GM21619 (cell line): ENCODE data around the gene COASY.

Experiments used
- ATAC-seq: cut with Tn5 transposase; IDR thresholded peaks from one replicate; pipeline ENCODE4 v1.9.1; 2021; ENCODE audit not compliant: unreplicated experiment

COASY gene

DNA sequence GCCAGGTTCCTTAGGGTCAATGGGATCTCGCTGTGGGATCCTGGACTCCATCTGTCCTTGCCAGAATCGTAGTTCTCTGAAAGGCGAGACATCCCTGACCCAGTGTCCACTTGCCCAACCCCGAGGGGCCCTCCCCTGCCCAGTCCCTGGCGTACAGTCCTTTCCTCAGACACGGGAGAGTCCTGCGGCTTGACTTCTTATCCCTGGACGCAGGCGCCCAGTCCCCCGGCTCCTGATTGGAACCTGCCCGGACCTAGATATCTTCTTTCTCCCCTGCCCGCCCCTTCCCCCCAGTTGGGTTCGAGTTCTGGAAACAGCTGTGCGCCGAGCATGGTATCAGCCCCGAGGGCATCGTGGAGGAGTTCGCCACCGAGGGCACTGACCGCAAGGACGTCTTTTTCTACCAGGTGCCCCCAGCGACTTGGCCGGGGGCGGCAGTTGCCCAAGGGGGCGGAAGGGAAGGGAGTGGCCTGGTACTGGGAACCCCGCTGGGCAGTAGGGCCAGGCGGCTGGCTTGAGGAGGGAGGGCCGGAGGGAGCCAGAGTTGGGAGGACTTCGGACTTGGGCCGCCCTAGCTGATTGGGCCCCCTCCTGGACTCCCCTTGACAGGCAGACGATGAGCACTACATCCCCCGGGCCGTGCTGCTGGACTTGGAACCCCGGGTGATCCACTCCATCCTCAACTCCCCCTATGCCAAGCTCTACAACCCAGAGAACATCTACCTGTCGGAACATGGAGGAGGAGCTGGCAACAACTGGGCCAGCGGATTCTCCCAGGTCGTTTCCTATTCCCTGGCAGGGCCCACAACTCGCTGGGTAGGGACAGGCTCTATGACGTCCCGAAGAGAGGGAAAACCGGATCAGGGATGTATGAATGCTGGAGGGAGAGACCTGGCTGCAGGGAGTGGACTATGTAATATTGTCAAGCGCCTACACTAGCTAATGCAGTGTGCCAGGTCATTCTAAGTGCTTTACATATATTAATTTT lies 48.2 kb downstream of the COASY start:
- peak; percentile 4 for ATAC-seq

DNA sequence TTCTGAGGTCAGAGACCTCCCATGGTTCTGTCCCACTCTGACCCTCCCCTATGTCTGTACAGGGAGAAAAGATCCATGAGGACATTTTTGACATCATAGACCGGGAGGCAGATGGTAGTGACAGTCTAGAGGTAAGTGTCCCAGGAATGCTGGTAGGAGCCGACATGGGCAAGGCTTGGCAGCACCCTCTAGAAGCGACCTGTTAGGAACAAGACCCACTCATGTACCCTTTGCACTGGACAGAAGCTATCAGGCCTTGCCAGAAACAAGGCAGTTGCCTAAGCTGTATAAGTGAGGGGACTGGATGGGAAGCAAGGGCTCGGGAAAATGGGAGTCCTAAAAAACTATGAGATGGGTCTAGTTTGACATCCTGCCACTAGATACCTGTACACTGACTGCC lies 50.1 kb downstream of the COASY start:
- no peak for ATAC-seq

DNA sequence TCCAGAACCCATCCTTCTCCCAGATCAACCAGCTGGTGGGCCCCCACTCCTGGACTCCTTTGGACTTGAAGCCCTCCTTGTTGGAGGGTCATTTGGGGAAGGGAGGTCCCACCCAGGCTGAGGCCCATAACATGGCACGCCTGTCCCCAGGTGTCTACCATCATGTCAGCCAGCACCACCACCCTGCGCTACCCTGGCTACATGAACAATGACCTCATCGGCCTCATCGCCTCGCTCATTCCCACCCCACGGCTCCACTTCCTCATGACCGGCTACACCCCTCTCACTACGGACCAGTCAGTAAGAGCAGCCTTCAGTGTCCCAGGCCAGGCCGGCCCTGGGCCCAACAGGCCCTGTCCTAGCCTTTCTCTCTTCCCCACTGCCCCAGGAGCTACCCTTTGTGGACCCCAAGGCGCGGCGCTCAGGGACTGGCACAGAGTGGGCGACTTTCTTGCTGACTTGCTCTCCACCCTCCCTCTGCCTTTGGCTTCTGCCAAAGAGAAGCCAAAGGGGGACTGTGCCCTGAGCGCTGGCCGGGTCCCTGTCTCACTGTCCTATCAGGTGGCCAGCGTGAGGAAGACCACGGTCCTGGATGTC lies 51.8 kb downstream of the COASY start:
- ATAC-seq = no peak
